ENCODE measurements around the gene CELF3. TPM values are rescaled to one million over a fixed set of nuclear protein-coding genes. Genes with fewer than 3 reads are reported as not detected.

Gene CELF3

Small RNA genes within 50 kb of the gene (small RNA-seq; reads per million reads assigned to genes)
- not detected for gene RNU6-662P (ENCODE audit: insufficient read depth)
